Subcutaneous abdominal adipose tissue (tissue), 5 donors: ENCODE data around the gene OR14A16.

ENCODE experiments used
- H3K27ac ChIP-seq: one replicate; pipeline ENCODE4 v1.7.0; 2013; ENCODE audit warnings: low read depth, mild to moderate bottlenecking, inconsistent platforms, low read length, moderate library complexity
- H3K27me3 ChIP-seq, 5 donors: one replicate each; pipeline ENCODE4 v1.7.0; 2013; ENCODE audit warnings: low read length in 5 of 5, inconsistent platforms in 1 of 5; ENCODE audit not compliant: control insufficient read depth in 5 of 5, insufficient read depth in 4 of 5
- H3K36me3 ChIP-seq, 5 donors: one replicate each; pipeline ENCODE4 v1.7.0; 2013; ENCODE audit warnings: low read length in 5 of 5; ENCODE audit not compliant: control insufficient read depth in 5 of 5, insufficient read depth in 5 of 5
- H3K4me1 ChIP-seq, 5 donors: one replicate each; pipeline ENCODE4 v1.7.0; 2013; ENCODE audit warnings: low read length in 5 of 5, mild to moderate bottlenecking in 3 of 5, moderate library complexity in 1 of 5; ENCODE audit not compliant: control insufficient read depth in 5 of 5, insufficient read depth in 5 of 5
- H3K4me3 ChIP-seq, 5 donors: one replicate each; pipeline ENCODE4 v1.7.0; 2013; ENCODE audit warnings: low read length in 5 of 5, low read depth in 1 of 5
- H3K9ac ChIP-seq, 5 donors: one replicate each; pipeline ENCODE4 v1.7.0; 2013; ENCODE audit warnings: low read length in 5 of 5, mild to moderate bottlenecking in 4 of 5, moderate library complexity in 3 of 5
- H3K9me3 ChIP-seq, 5 donors: one replicate each; pipeline ENCODE4 v1.7.0; 2013; ENCODE audit warnings: low read length in 5 of 5; ENCODE audit not compliant: control insufficient read depth in 5 of 5
- donor health status: healthy.
- donor health status: healthy.
- donor health status: healthy.
- donor health status: healthy.
- donor health status: healthy.

The OR14A16 gene, protein sequence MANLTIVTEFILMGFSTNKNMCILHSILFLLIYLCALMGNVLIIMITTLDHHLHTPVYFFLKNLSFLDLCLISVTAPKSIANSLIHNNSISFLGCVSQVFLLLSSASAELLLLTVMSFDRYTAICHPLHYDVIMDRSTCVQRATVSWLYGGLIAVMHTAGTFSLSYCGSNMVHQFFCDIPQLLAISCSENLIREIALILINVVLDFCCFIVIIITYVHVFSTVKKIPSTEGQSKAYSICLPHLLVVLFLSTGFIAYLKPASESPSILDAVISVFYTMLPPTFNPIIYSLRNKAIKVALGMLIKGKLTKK

DNA sequence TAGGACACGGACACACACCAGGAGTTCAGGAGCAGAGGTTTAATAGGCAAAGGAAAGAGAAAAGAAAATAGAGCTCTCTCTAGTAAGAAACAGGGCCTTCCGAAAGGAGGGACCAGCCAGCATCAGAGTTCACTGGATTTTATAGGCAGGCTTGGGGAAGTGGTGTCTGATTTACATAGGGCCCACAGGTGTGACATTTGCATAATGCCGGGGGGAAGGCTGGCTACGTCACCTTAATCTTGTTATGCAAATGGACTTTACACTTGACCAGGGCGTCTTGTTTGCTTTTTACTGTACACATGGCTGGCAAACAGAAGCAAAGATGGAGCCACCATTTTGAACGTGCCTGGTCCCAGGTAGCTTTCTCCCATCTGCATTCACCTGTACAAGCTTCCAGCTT is at the start of gene OR14A16:
TSS of gene OR14A16 (minus strand) at position 97 of the 400 bp plus-strand sequence. CDS start 8,390 bp downstream, outside the sequence.
- Histone ChIP-seq H3K4me1 (no peaks in the 10 kb centered on the region), H3K36me3 (no peaks in the 10 kb centered on the region), H3K4me3 (no peak within 1 kb of the TSS), H3K9ac (no peak within 1 kb of the TSS), H3K27ac (no peak within 1 kb of the TSS), H3K27me3 (no peaks in the 10 kb centered on the region), H3K9me3 (peaks cover 0 to 3% (median 0%) of the 10 kb centered on the region in 5 donors)

DNA sequence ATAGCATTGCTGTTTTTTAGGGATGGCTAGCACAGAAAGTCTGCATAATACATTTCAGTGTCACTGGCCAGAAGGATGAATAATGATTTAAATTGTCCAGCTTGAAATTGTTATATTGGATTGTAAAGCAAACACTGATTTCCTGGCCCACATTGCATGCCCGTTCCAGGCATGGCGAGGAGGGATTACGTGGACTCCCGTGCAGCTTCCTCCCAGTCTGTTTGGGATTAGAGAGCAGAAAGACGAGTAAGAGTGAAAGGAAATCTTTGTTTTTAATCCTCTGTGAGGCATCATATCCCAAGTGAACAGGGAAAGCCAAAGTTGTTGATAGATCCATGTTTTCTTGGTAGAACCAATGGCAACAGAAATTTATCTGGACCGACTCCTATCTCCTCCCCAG is 41.5 kb upstream of the OR14A16 start:
- Histone ChIP-seq H3K27ac (no peak overlapping the region), H3K4me1 (no peaks in the 10 kb centered on the region), H3K27me3 (no peaks in the 10 kb centered on the region), H3K36me3 (no peaks in the 10 kb centered on the region), H3K4me3 (no peak overlapping the region), H3K9me3 (peaks cover 0 to 5% (median 3%) of the 10 kb centered on the region in 5 donors), H3K9ac (no peak overlapping the region)

DNA sequence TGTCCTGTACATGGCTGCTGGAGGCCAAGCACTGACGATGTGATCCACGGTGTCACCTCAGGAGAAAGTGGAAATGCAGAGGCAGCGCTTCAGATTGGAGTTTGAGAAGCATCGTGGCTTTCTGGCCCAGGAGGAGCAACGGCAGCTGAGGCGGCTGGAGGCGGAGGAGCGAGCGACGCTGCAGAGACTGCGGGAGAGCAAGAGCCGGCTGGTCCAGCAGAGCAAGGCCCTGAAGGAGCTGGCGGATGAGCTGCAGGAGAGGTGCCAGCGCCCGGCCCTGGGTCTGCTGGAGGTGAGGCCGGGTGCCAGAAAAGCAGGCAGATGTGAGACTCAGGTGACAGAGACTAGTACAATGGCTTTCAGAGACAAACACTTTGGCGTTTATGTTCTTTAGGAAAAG is 40.7 kb upstream of the OR14A16 start:
- Histone ChIP-seq H3K27me3 (no peaks in the 10 kb centered on the region), H3K36me3 (no peaks in the 10 kb centered on the region), H3K9me3 (peaks cover 0 to 3% (median 0%) of the 10 kb centered on the region in 5 donors), H3K9ac (no peak overlapping the region), H3K4me3 (no peak overlapping the region), H3K27ac (no peak overlapping the region), H3K4me1 (no peaks in the 10 kb centered on the region)

DNA sequence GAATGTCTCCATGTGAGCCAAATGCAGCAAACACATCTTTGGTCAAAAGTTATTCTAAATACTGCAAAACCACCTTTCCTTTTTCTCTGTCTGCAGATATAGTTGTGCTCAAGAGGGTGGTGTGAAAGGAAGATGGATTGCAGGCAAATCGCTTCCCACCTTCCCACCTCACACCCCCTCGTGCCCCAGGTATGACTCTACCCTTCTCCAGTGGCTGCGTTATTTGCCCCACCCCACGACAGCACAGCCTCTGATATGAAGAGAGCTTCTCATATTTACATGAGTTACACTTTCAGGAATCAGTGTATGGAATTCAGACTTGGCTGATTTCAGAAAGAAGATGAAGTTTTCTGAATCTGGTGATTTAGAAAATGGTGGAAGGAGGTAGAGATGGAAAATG is 38.8 kb upstream of the OR14A16 start:
- no peak overlapping the region for H3K9ac ChIP-seq
- H3K36me3 ChIP-seq: no peaks in the 10 kb centered on the region
- peaks cover under 1 to 6% (median 4%) of the 10 kb centered on the region in 5 donors for H3K27me3 ChIP-seq
- peaks cover 0 to 5% (median 0%) of the 10 kb centered on the region in 5 donors for H3K4me1 ChIP-seq
- H3K9me3 ChIP-seq: no peaks in the 10 kb centered on the region
- H3K4me3 ChIP-seq: no peak overlapping the region
- no peak overlapping the region for H3K27ac ChIP-seq

DNA sequence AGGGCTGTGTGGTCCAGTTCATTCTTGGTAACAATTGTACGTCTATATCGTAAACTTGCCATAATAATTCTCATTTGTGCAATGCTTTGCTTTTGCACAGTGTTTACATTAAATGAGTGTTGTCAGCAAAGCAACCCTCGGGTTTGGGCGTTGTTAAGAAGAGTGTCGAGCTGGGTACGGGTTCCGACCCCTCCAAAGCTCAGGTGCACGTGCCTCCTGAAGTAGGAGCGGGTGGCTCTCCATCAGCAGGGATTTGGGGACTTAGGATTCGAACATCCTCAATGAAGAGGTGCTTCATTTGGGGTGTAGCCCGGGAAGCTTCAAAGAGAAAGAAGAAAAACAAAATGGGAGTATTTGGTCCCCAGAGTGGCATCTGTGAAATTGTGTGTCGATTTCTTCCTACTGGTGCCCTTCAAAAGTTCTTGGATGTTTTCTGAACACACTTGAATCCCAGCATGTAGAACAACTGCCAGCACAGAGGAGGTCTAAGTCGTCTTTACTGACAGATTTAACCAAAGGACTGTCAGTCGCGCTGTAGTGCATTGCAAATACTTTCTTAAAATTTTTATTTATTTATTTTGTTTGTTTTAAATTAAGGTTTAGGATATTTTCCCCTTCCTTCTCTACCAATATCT is 34.2 kb upstream of the OR14A16 start:
- H3K27ac ChIP-seq: no peak overlapping the region
- H3K9ac ChIP-seq: no peak overlapping the region
- peaks cover 0 to 15% (median 6%) of the 10 kb centered on the region in 5 donors for H3K4me1 ChIP-seq

DNA sequence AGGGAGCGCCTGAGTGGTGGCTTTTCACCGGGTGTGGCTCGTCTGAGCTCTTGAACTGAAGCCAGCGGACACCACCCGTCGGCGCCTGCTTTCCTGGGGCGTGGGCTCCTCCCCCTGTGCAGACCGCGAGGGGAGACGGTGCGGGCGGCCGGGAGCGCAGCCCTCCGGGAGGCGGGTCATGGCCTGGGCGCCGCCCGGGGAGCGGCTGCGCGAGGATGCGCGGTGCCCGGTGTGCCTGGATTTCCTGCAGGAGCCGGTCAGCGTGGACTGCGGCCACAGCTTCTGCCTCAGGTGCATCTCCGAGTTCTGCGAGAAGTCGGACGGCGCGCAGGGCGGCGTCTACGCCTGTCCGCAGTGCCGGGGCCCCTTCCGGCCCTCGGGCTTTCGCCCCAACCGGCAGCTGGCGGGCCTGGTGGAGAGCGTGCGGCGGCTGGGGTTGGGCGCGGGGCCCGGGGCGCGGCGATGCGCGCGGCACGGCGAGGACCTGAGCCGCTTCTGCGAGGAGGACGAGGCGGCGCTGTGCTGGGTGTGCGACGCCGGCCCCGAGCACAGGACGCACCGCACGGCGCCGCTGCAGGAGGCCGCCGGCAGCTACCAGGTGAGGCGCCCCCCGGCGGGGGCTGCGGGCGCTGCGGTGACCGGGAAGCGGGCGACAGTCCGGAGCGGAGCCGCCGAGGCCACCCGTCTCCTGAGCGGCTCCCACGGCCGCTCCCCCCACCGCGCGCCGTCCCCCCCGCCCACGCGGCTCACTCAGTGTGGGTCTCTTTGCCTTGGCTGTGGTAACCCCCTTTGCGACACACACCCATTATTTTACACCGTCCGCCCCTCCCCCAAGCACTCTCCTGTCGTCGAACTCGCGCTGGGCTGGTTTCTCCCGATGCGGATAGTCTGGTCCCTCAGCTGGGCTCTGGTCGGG is 33.4 kb upstream of the OR14A16 start, which contains the start of gene TRIM58:
TSS of gene TRIM58 (plus strand) at position 119 of the 916 bp plus-strand sequence. CDS start at position 179, 60 bp downstream.
- Histone ChIP-seq H3K27ac (no peak within 1 kb of the TSS), H3K9me3 (peaks cover 0 to 2% (median 0%) of the 10 kb centered on the region in 5 donors)

More for the DNA sequence above, 34.2 kb upstream of the OR14A16 start:
- Histone ChIP-seq H3K4me3 (peak overlapping the region; percentile 26 to 62 (median 47)), H3K27me3 (peaks cover 5 to 16% (median 9%) of the 10 kb centered on the region in 5 donors), H3K36me3 (no peaks in the 10 kb centered on the region), H3K9me3 (peaks cover 0 to 2% (median 0%) of the 10 kb centered on the region in 5 donors)

DNA sequence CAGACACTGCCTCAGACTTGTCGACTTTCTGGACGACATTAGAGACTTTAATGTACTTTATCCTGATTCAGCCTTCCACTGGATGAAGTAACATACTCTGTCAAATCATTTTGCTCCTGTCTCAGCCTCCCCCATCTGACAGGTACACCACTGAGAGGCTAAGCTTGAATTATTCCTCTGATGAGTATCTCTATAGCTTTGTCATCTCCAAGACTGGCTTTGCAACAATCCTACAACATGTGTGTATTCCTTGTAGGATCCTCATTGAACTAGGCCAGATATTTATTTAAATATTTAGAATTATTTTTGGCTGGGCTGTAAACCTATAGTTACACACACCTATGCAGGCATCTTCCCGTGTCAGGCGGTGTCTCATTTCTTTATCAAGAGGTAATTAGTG is 32.0 kb upstream of the OR14A16 start:
- Histone ChIP-seq H3K27ac (no peak overlapping the region), H3K9me3 (peaks cover 0 to 2% (median 0%) of the 10 kb centered on the region in 5 donors), H3K9ac (no peak overlapping the region), H3K27me3 (peaks cover 5 to 16% (median 9%) of the 10 kb centered on the region in 5 donors), H3K4me3 (no peak overlapping the region), H3K4me1 (peaks cover 0 to 20% (median 6%) of the 10 kb centered on the region in 5 donors), H3K36me3 (no peaks in the 10 kb centered on the region)

More for the DNA sequence above, 33.4 kb upstream of the OR14A16 start, which contains the start of gene TRIM58:
- Histone ChIP-seq H3K4me1 (peaks cover 0 to 15% (median 6%) of the 10 kb centered on the region in 5 donors), H3K9ac (no peak within 1 kb of the TSS), H3K36me3 (no peaks in the 10 kb centered on the region), H3K27me3 (peaks cover 5 to 16% (median 9%) of the 10 kb centered on the region in 5 donors), H3K4me3 (peak within 1 kb of the TSS; percentile 26 to 62 (median 47))

DNA sequence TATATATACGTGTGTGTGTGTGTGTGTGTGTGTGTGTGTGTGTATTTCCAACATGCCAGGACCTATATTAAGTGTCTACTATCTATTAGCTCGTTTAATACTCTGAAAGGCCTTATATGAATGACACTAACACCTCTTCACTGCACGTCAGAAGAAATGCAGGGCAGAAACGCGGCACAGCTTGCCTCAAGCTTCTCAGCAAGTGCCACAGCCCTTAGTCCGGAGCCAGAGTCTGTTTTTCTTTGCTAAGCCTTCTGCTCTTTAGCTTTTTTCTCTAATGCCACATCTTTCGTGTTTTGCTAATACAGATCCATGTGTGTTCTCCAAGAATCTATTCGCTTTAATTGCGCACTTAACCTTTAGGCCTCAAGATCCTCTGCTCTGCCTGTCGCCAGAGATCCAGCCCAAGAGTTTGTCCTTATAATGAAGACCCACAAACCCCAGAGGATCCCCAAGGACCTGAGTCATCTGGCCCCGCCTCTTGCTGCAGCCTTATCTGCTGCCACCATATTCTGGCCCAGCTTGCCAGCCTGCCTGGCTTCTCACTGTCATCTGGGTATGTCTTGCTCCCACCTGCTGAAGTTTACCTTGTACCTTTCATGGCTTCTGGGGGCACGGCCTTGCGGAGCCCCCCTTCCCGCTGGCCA is 31.1 kb upstream of the OR14A16 start:
- no peaks in the 10 kb centered on the region for H3K36me3 ChIP-seq
- peaks cover 5 to 16% (median 9%) of the 10 kb centered on the region in 5 donors for H3K27me3 ChIP-seq
- H3K4me1 ChIP-seq: peaks cover 0 to 20% (median 6%) of the 10 kb centered on the region in 5 donors
- H3K27ac ChIP-seq: no peak overlapping the region
- H3K9ac ChIP-seq: no peak overlapping the region
- H3K9me3 ChIP-seq: peaks cover 0 to 2% (median 0%) of the 10 kb centered on the region in 5 donors
- H3K4me3 ChIP-seq: no peak overlapping the region

DNA sequence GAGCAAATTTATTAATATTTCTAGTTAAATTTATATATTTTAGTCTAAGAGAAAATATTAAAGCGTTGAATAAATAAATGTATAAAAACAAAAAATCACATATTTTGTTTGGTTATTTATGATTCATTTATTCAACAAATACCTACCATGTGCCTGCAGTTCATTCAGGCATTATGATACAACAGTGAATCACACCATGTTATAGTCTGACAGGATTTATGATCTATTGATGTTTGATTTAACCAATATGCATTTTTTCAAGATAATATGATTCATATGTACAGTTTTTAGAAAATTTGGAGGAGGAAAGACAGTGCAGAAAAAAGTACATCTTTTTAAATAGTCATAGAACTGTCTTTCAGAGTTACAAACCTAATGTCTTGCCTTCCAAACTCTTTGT is 25.7 kb upstream of the OR14A16 start:
- peaks cover 0 to 5% (median 0%) of the 10 kb centered on the region in 5 donors for H3K4me1 ChIP-seq
- no peaks in the 10 kb centered on the region for H3K9me3 ChIP-seq
- H3K4me3 ChIP-seq: no peak overlapping the region
- H3K36me3 ChIP-seq: no peaks in the 10 kb centered on the region
- H3K27ac ChIP-seq: no peak overlapping the region
- H3K27me3 ChIP-seq: no peaks in the 10 kb centered on the region
- H3K9ac ChIP-seq: no peak overlapping the region
